GM12801 (cell line): ENCODE data around the gene BIN1.

ENCODE experiments used
- TF ChIP-seq, protein P1 (sequence below): IDR thresholded peaks from one replicate; pipeline ENCODE4 v1.5.1; 2011; ENCODE audit warnings: control low read depth; ENCODE audit not compliant: insufficient read length; ENCODE audit errors: extremely low read depth

The BIN1 gene

GRCh38 chr2:127121353-127121752 is 14.4 kb upstream of the BIN1 start:
- TF ChIP-seq, protein P1, sequence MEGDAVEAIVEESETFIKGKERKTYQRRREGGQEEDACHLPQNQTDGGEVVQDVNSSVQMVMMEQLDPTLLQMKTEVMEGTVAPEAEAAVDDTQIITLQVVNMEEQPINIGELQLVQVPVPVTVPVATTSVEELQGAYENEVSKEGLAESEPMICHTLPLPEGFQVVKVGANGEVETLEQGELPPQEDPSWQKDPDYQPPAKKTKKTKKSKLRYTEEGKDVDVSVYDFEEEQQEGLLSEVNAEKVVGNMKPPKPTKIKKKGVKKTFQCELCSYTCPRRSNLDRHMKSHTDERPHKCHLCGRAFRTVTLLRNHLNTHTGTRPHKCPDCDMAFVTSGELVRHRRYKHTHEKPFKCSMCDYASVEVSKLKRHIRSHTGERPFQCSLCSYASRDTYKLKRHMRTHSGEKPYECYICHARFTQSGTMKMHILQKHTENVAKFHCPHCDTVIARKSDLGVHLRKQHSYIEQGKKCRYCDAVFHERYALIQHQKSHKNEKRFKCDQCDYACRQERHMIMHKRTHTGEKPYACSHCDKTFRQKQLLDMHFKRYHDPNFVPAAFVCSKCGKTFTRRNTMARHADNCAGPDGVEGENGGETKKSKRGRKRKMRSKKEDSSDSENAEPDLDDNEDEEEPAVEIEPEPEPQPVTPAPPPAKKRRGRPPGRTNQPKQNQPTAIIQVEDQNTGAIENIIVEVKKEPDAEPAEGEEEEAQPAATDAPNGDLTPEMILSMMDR: no peak

- TF ChIP-seq, protein P1: no peak
Observed at GRCh38 chr2:127118467-127118866, 11.5 kb upstream of the BIN1 start.

DNA sequence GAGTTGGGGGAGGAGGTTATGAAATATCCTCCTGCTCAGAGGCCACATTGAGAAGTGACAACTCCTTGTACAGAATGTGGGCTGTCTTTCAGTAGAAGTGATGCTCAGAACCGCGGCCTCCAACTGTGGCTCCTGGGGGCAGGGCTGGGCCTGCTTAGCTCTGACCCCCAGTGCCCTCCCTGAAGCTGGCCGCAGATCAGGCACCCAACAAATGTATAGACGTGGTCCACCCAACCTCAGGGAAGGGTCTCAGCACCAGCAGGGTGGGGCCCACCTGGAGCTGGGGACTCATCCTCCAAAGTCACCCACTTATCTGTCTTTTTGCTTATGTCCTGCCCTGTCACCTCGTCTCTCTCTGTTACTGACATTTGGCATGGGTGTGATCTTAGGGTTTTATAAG is 11.1 kb upstream of the BIN1 start:
- TF ChIP-seq, protein P1: no peak

GRCh38 chr2:127117603-127118002 is 10.6 kb upstream of the BIN1 start:
- TF ChIP-seq, protein P1: no peak

GRCh38 chr2:127115471-127116199 is 8.7 kb upstream of the BIN1 start:
- TF ChIP-seq, protein P1: no peak

DNA sequence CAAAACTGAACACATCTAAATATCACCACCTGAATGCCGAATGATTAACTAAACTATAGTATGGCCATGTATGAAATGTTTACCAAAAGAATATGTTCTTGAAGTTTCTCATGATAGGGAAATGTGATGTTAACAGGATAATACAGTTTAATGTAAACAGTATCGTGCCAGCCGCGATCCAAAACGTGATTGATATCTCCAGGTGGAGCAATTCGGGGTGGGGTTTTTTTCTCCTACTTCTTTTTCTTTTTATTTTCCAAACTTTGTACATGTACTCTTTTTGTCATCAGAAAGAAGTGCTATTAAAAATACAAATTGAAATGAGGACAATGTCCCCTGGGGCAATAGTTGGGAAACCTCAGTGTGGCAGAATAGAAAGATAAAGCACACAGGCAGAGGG is 4.0 kb upstream of the BIN1 start:
- TF ChIP-seq, protein P1: no peak

GRCh38 chr2:127108090-127108523 is 1.2 kb upstream of the BIN1 start:
- TF ChIP-seq, protein P1: no peak
